Mesothelial cell of epicardium (in vitro differentiated cells): ENCODE measurements around the gene SAXO2. TPM values are rescaled to one million over a fixed set of nuclear protein-coding genes. Genes with fewer than 3 reads are reported as not detected.
"Not testable (repeated sequence)": the region's sequence is repeated elsewhere in the genome, so short reads cannot be mapped to it uniquely, and the experiment has no call there.

Source experiments
- DNase-seq, 2 experiments: peaks; one replicate each; pipeline ENCODE4 v3.0.0; 2021; ENCODE audit warnings: low spot score in 2 of 2; ENCODE audit not compliant: unreplicated experiment in 2 of 2
- H3K27ac Mint-ChIP-seq: 2 replicates; pipeline ENCODE4 v1.8.0; 2021; ENCODE audit warnings: mixed read lengths
- H3K27me3 Mint-ChIP-seq: 2 replicates; pipeline ENCODE4 v1.8.0; 2021; ENCODE audit warnings: low read depth, mixed read lengths
- H3K36me3 Mint-ChIP-seq: 2 replicates; pipeline ENCODE4 v1.8.0; 2021; ENCODE audit warnings: mixed read lengths
- H3K4me1 Mint-ChIP-seq: 2 replicates; pipeline ENCODE4 v1.8.0; 2021; ENCODE audit warnings: mixed read lengths
- H3K4me3 Mint-ChIP-seq: 2 replicates; pipeline ENCODE4 v1.8.0; 2021; ENCODE audit warnings: mild to moderate bottlenecking, moderate library complexity, mixed read lengths
- H3K9me3 Mint-ChIP-seq: 2 replicates; pipeline ENCODE4 v1.8.0; 2021; ENCODE audit warnings: mixed read lengths
- total RNA-seq: library from RNA; stranded (reverse); gene quantifications from 3 replicates; pipeline ENCODE4 v1.2.1, GENCODE V29; 2021

SAXO2 gene
- total RNA-seq, 1 donor from 2014 or later, result 4.3 TPM

DNA sequence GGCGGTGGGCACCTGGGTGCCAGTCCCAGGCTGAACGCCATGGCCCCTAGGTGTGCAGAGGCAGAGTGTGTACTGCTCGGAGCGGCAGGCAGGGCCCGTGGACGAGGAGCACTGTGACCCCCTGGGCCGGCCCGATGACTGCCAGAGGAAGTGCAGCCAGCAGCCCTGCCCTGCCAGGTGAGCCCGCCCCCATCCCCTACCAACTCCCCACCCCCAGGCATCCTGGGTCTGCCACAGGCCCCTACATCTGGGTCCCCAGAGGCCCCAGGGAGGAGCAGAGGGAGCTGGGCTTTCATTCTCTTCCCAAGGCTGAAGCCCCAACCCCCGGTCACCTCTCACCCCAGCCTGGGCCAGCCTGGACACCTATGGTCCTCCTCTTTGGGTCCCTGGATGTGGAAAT is 63.0 kb downstream of the SAXO2 start:
- H3K4me1 Mint-ChIP-seq, H3K9me3 Mint-ChIP-seq, DNase-seq, H3K27ac Mint-ChIP-seq, H3K4me3 Mint-ChIP-seq, H3K36me3 Mint-ChIP-seq, H3K27me3 Mint-ChIP-seq: not testable (repeated sequence)

DNA sequence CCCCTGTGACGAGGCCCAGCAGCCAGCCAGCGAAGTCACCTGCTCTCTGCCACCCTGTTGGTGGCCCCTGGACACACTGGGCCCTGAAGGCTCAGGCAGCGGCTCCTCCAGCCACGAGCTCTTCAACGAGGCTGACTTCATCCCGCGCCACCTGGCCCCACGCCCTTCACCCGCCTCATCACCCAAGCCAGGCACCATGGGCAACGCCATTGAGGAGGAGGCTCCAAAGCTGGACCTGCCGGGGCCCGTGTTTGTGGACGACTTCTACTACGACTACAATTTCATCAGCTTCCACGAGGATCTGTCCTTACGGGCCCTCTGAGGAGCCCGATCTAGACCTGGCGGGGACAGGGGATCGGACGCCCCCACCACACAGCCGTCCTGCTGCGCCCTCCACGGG is 64.3 kb downstream of the SAXO2 start:
- not testable (repeated sequence) for H3K4me1 Mint-ChIP-seq, H3K27ac Mint-ChIP-seq, DNase-seq, H3K27me3 Mint-ChIP-seq, H3K36me3 Mint-ChIP-seq, H3K9me3 Mint-ChIP-seq, H3K4me3 Mint-ChIP-seq

DNA sequence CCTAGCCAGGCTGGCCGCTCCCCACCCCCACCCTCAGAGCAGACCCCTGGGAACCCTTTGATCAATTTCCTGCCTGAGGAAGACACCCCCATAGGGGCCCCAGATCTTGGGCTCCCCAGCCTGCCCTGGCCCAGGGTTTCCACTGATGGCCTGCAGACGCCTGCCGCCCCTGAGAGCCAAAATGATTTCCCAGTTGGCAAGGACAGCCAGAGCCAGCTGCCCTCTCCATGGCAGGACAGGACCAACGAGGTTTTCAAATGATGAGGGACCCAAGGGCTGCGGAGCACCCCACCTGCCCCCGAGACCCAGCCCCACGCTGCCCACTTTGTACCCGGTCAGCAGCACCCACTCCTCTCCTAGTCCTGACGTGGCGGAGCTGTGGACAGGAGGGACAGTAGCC is 64.8 kb downstream of the SAXO2 start:
- H3K9me3 Mint-ChIP-seq, H3K4me3 Mint-ChIP-seq, H3K36me3 Mint-ChIP-seq, DNase-seq, H3K27me3 Mint-ChIP-seq, H3K27ac Mint-ChIP-seq, H3K4me1 Mint-ChIP-seq: not testable (repeated sequence)

DNA sequence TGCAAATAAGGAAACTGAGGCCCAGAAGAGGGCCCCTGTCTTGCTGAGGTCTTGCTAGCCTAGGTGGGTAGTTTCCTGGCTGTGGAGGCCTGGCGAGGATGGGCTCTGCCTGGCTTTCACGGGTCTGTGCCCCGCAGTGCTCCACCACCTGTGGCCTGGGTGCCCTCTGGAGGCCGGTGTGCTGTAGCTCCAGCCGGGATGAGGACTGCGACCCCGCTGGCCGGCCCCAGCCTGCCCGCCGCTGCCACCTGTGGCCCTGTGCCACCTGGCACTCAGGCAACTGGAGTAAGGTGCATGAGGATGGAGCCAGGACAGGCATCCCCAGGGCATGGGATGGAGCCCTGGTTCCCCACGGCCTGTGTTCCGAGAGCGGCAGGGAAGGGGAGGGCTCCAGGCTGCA is 66.4 kb downstream of the SAXO2 start:
- H3K4me3 Mint-ChIP-seq, H3K9me3 Mint-ChIP-seq, H3K27ac Mint-ChIP-seq, DNase-seq, H3K4me1 Mint-ChIP-seq, H3K27me3 Mint-ChIP-seq, H3K36me3 Mint-ChIP-seq: not testable (repeated sequence)

- not testable (repeated sequence) for H3K4me3 Mint-ChIP-seq, DNase-seq, H3K9me3 Mint-ChIP-seq, H3K36me3 Mint-ChIP-seq, H3K27ac Mint-ChIP-seq, H3K4me1 Mint-ChIP-seq, H3K27me3 Mint-ChIP-seq
Measured at GRCh38 chr15:82330921-82331320, 68.3 kb downstream of the SAXO2 start.

- DNase-seq, H3K27ac Mint-ChIP-seq, H3K9me3 Mint-ChIP-seq, H3K4me3 Mint-ChIP-seq, H3K36me3 Mint-ChIP-seq, H3K27me3 Mint-ChIP-seq, H3K4me1 Mint-ChIP-seq: not testable (repeated sequence)
Measured at GRCh38 chr15:82331576-82332304, 69.1 kb downstream of the SAXO2 start.

DNA sequence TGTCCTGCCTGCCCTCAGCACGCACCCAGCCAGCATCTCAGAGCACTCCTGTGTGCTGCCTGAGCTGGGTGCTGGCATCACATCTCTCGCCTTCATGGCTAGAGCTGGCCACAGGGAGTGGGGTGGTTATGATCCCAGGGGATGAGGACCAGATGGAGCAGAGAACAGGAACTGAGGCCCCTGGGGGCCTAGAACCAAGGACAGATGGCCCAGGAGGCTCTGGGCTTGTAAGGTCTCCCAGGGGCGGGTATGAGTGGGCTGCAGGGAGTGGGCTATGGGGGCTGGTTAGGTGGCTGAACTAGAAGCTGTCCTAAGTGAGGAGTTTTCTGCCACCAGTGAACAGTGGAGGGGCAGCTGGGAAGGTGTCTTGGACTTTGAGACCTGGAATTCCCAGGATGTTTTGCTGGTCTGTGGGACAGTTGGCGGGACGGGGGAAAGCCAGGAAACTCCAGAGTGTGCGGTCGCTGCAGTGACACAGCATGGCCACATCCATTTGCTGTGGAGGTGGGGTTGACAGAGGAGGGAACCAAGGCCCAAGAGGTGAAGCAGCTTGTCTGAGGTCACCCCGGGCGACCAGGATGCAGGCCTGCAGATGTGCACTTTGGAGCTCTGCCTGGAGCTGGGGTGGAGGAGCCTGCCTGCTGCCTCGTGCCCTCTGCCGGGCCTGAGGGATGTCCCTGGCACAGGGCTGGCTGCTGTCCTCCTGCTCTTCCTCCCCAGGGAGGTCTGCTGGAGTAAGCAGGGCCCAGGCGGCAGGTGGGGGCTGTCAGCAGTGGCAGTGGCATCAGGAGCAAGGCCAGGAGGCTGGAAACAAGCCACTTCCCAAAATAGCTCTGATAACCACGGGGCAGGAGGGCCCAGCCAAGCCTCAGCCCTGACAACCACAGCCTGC is 70.3 kb downstream of the SAXO2 start:
- not testable (repeated sequence) for H3K9me3 Mint-ChIP-seq, H3K27me3 Mint-ChIP-seq, H3K4me3 Mint-ChIP-seq, H3K4me1 Mint-ChIP-seq, H3K27ac Mint-ChIP-seq, H3K36me3 Mint-ChIP-seq
- peak in 1 of 2 experiments; percentile 31 for DNase-seq

GRCh38 chr15:82333603-82334553 is 71.3 kb downstream of the SAXO2 start:
- not testable (repeated sequence) for H3K36me3 Mint-ChIP-seq, H3K9me3 Mint-ChIP-seq, H3K4me1 Mint-ChIP-seq, H3K4me3 Mint-ChIP-seq, H3K27me3 Mint-ChIP-seq, H3K27ac Mint-ChIP-seq
- peak in 1 of 2 experiments; percentile 29 for DNase-seq

Other genes starting within 250 kb of the SAXO2 start
- gene MEX3B, start 216.8 kb upstream of the SAXO2 start, total RNA-seq, result 29.8 to 31.9 TPM (median 30.8 TPM) in 3 replicates
- 18.9 to 24.5 TPM (median 23.0 TPM) in 3 replicates for gene EFL1, start 84 bp upstream of the SAXO2 start, total RNA-seq
- 11.0 to 11.6 TPM (median 11.1 TPM) in 3 replicates for gene GOLGA6L10, start 86.7 kb downstream of the SAXO2 start, total RNA-seq
- gene GOLGA6L9, start 167.0 kb downstream of the SAXO2 start, total RNA-seq, result 19.1 to 21.0 TPM (median 19.7 TPM) in 3 replicates